PC-9 (cell line): ENCODE measurements around the gene UFC1. TPM values are rescaled to one million over a fixed set of nuclear protein-coding genes. Genes with fewer than 3 reads are reported as not detected.

ENCODE experiments used
- BruUV-seq: library from RNA; stranded (reverse); fragments of 400-500 nt; replicated peaks from 2 replicates; lab custom pipeline; 2021; lab: Mats Ljungman, UMichigan
- CTCF ChIA-PET: fragments of 300-600 bp; sonication (Branson Sonifier 250); formaldehyde crosslinking; loops from one replicate; lab custom pipeline; 2022; ENCODE audit warnings: antibody characterized with exemption; lab: Charles Lee
- POLR2A ChIA-PET: fragments of 300-600 bp; sonication (Branson Sonifier 250); formaldehyde crosslinking; loops from one replicate; lab custom pipeline; 2022; ENCODE audit warnings: antibody characterized with exemption; ENCODE audit not compliant: unreplicated experiment; lab: Charles Lee
- DNase-seq, 2 experiments: peaks; one replicate each; pipeline versions ENCODE4 v3.0.0 to v3.0.0-alpha.2; 2015 to 2022; ENCODE audit warnings: mixed read lengths in 1 of 2
- H2AFZ ChIP-seq: fragments of 200-600 bp; sonication (generic); 2 replicates; pipeline ENCODE4 v1.8.1; 2017; ENCODE audit warnings: antibody characterized with exemption
- H3F3A ChIP-seq: fragments of 200-600 bp; sonication (generic); 2 replicates; pipeline ENCODE4 v1.8.1; 2017; ENCODE audit warnings: antibody characterized with exemption, mild to moderate bottlenecking, low read depth; ENCODE audit not compliant: insufficient read depth
- H3K27ac ChIP-seq: fragments of 200-600 bp; sonication (generic); 2 replicates; pipeline ENCODE4 v1.6.1; 2016; ENCODE audit warnings: mixed run types
- H3K27me3 ChIP-seq: fragments of 200-600 bp; sonication (generic); 2 replicates; pipeline ENCODE4 v1.6.1; 2016; ENCODE audit warnings: low read depth, mixed run types; ENCODE audit not compliant: insufficient read depth
- H3K36me3 ChIP-seq: fragments of 200-600 bp; sonication (generic); 2 replicates; pipeline ENCODE4 v1.6.1; 2016; ENCODE audit warnings: low read depth, mixed run types
- H3K4me1 ChIP-seq: fragments of 200-600 bp; sonication (generic); replicated peaks from 2 replicates; pipeline ENCODE4 v1.6.1; 2016; ENCODE audit warnings: mixed run types; ENCODE audit not compliant: insufficient read depth
- H3K4me2 ChIP-seq: fragments of 200-600 bp; sonication (generic); 2 replicates; pipeline ENCODE4 v1.6.1; 2017; ENCODE audit warnings: mixed run types
- H3K4me3 ChIP-seq: fragments of 200-600 bp; sonication (generic); 2 replicates; pipeline ENCODE4 v1.6.1; 2016; ENCODE audit warnings: mixed run types
- H3K79me2 ChIP-seq: fragments of 200-600 bp; sonication (generic); 2 replicates; pipeline ENCODE4 v1.6.1; 2017; ENCODE audit warnings: low read depth, mixed run types
- H3K9me2 ChIP-seq: fragments of 200-600 bp; sonication (generic); 2 replicates; pipeline ENCODE4 v1.8.1; 2017; ENCODE audit warnings: mild to moderate bottlenecking; ENCODE audit not compliant: insufficient read depth
- H3K9me3 ChIP-seq: fragments of 200-600 bp; sonication (generic); 2 replicates; pipeline ENCODE4 v1.8.1; 2016; ENCODE audit warnings: low read depth; ENCODE audit not compliant: insufficient read depth
- H4K20me1 ChIP-seq: fragments of 200-600 bp; sonication (generic); 2 replicates; pipeline ENCODE4 v1.8.1; 2017; ENCODE audit not compliant: insufficient read depth
- CTCF ChIP-seq: fragments of 200-600 bp; sonication (generic); conservative IDR thresholded peaks from 2 replicates; pipeline ENCODE4 v1.6.1; 2017; ENCODE audit warnings: mixed run types, antibody characterized with exemption, mild to moderate bottlenecking, moderate library complexity
- EZH2 ChIP-seq: fragments of 200-600 bp; sonication (generic); IDR thresholded peaks from 2 replicates; pipeline ENCODE4 v1.8.0; 2017; ENCODE audit warnings: antibody characterized with exemption, low read depth
- intact Hi-C: fragments of 100-400 bp; cut with micrococcal nuclease; formaldehyde crosslinking; loops from one replicate; pipeline ENCODE4 v1.10.0; 2022; ENCODE audit not compliant: unreplicated experiment
- total RNA-seq: library from RNA; stranded (reverse); gene quantifications from 2 replicates; pipeline ENCODE4 v1.2.3, GENCODE V29; 2021

UFC1 gene
- total RNA-seq, 1 experiment from 2014 or later: 74.9 TPM

- DNase-seq: no peak
- no TSS peak for BruUV-seq
- H2AFZ ChIP-seq: no peak overlapping the region
- no peaks in the 10 kb centered on the region for H3K9me3 ChIP-seq
- ChIA-PET POLR2A (no interaction called here), CTCF (interaction anchor here (0.7 kb wide), 1 partner anchor 13 kb away, joined by 3 read pairs; no protein-coding TSS in a partner anchor)
- H3K27me3 ChIP-seq: no peaks in the 10 kb centered on the region
- H3K4me1 ChIP-seq: no peaks in the 10 kb centered on the region
- TF ChIP-seq CTCF (no peak), EZH2 (no peak)
- no peaks in the 10 kb centered on the region for H3F3A ChIP-seq
- no peak overlapping the region for H3K4me3 ChIP-seq
- intact Hi-C loops: no loop called here
- no peak overlapping the region for H3K27ac ChIP-seq
- H3K9me2 ChIP-seq: no peaks in the 10 kb centered on the region
- no peaks in the 10 kb centered on the region for H3K79me2 ChIP-seq
- H4K20me1 ChIP-seq: no peaks in the 10 kb centered on the region
- H3K4me2 ChIP-seq: no peak overlapping the region
- H3K36me3 ChIP-seq: no peaks in the 10 kb centered on the region
Observed at GRCh38 chr1:161189036-161189435, 35.3 kb downstream of the UFC1 start.

GRCh38 chr1:161190962-161191521, 37.3 kb downstream of the UFC1 start:
- H3K9me2 ChIP-seq: no peaks in the 10 kb centered on the region
- H2AFZ ChIP-seq: no peak overlapping the region
- H3K27me3 ChIP-seq: no peaks in the 10 kb centered on the region
- H4K20me1 ChIP-seq: no peaks in the 10 kb centered on the region
- no peaks in the 10 kb centered on the region for H3K36me3 ChIP-seq
- no peaks in the 10 kb centered on the region for H3K79me2 ChIP-seq
- no peak for DNase-seq
- H3F3A ChIP-seq: no peaks in the 10 kb centered on the region
- H3K4me3 ChIP-seq: no peak overlapping the region
- no peaks in the 10 kb centered on the region for H3K4me1 ChIP-seq
- POLR2A ChIA-PET: no interaction called here
- no peaks in the 10 kb centered on the region for H3K9me3 ChIP-seq
- CTCF ChIA-PET: no interaction called here
- intact Hi-C loops: no loop called here
- TF ChIP-seq EZH2 (no peak), CTCF (no peak)
- H3K4me2 ChIP-seq: no peak overlapping the region
- H3K27ac ChIP-seq: no peak overlapping the region
- no TSS peak for BruUV-seq

GRCh38 chr1:161191971-161192370, 38.2 kb downstream of the UFC1 start:
- no peaks in the 10 kb centered on the region for H3K4me1 ChIP-seq
- H2AFZ ChIP-seq: no peak overlapping the region
- H3K27me3 ChIP-seq: no peaks in the 10 kb centered on the region
- H3K4me2 ChIP-seq: no peak overlapping the region
- no peak for DNase-seq
- H4K20me1 ChIP-seq: no peaks in the 10 kb centered on the region
- no peaks in the 10 kb centered on the region for H3K79me2 ChIP-seq
- TF ChIP-seq CTCF: no peak
- TF ChIP-seq EZH2: no peak
- ChIA-PET POLR2A (no interaction called here), CTCF (interaction anchor here (0.6 kb wide), 1 partner anchor 434 kb away, joined by 3 read pairs; no protein-coding TSS in a partner anchor)
- no peak overlapping the region for H3K27ac ChIP-seq
- H3K9me2 ChIP-seq: no peaks in the 10 kb centered on the region
- no TSS peak for BruUV-seq
- H3K4me3 ChIP-seq: no peak overlapping the region
- intact Hi-C loops: loop anchor here (1.0 kb wide), 1 partner anchor 190 kb away; no protein-coding TSS in a partner anchor
- H3K36me3 ChIP-seq: no peaks in the 10 kb centered on the region
- no peaks in the 10 kb centered on the region for H3K9me3 ChIP-seq
- no peaks in the 10 kb centered on the region for H3F3A ChIP-seq
